Liver (tissue), 3 donors: ENCODE data around the gene NCAPG2.

Source experiments
- EGR1 ChIP-seq, 2 donors: IDR thresholded peaks; 2 replicates each; pipeline ENCODE4 v1.6.1; 2016 to 2018; ENCODE audit warnings: antibody characterized with exemption in 2 of 2, low read depth in 2 of 2
- FOXA1 ChIP-seq: IDR thresholded peaks from 2 replicates; pipeline ENCODE4 v1.6.1; 2016; ENCODE audit warnings: antibody characterized with exemption
- FOXA2 ChIP-seq: IDR thresholded peaks from 2 replicates; pipeline ENCODE4 v1.6.1; 2016; ENCODE audit warnings: antibody characterized with exemption
- JUND ChIP-seq, 2 donors: IDR thresholded peaks; 2 replicates each; pipeline ENCODE4 v1.6.1; 2016; ENCODE audit warnings: antibody characterized with exemption in 2 of 2
- SP1 ChIP-seq: IDR thresholded peaks from 2 replicates; pipeline ENCODE4 v1.6.1; 2018; ENCODE audit warnings: antibody characterized with exemption, mild to moderate bottlenecking
- TAF1 ChIP-seq: conservative IDR thresholded peaks from 2 replicates; pipeline ENCODE4 v1.6.1; 2016; ENCODE audit warnings: antibody characterized with exemption, mild to moderate bottlenecking
- TF ChIP-seq, protein P1 (sequence below): IDR thresholded peaks from 2 replicates; pipeline ENCODE4 v1.6.1; 2016; ENCODE audit warnings: antibody characterized with exemption, mild to moderate bottlenecking
- TF ChIP-seq, protein P2 (sequence below): fragments of 150-350 bp; IDR thresholded peaks from 2 replicates; pipeline ENCODE4 v1.5.1; 2017; ENCODE audit warnings: improper control_type of control experiment, low read depth, low read length; ENCODE audit not compliant: missing input control
- TF ChIP-seq, protein P3 (sequence below): IDR thresholded peaks from 2 replicates; pipeline ENCODE4 v1.6.1; 2016; ENCODE audit warnings: antibody characterized with exemption
- donor health status: healthy.
- donor health status: healthy.

DNA sequence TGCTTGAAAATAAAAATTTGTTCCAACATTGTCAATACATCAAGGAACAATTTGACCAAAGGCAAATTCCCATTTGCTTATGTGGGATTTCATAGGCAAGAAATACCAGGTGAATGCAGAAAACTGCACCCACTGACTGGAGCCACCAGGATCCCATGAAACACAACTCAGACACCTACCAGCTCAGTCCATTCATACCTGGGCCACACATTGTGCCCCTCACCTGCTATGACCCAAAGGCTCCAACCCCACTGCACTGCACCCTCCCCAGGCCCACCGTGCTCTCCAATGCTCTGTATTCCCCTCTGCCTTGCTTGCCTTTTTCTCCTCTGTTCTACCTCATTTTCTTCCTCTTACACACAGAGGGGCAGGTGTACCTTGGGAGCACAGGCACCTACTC lies 5.3 kb downstream of the NCAPG2 start:
- TF ChIP-seq, protein P1, sequence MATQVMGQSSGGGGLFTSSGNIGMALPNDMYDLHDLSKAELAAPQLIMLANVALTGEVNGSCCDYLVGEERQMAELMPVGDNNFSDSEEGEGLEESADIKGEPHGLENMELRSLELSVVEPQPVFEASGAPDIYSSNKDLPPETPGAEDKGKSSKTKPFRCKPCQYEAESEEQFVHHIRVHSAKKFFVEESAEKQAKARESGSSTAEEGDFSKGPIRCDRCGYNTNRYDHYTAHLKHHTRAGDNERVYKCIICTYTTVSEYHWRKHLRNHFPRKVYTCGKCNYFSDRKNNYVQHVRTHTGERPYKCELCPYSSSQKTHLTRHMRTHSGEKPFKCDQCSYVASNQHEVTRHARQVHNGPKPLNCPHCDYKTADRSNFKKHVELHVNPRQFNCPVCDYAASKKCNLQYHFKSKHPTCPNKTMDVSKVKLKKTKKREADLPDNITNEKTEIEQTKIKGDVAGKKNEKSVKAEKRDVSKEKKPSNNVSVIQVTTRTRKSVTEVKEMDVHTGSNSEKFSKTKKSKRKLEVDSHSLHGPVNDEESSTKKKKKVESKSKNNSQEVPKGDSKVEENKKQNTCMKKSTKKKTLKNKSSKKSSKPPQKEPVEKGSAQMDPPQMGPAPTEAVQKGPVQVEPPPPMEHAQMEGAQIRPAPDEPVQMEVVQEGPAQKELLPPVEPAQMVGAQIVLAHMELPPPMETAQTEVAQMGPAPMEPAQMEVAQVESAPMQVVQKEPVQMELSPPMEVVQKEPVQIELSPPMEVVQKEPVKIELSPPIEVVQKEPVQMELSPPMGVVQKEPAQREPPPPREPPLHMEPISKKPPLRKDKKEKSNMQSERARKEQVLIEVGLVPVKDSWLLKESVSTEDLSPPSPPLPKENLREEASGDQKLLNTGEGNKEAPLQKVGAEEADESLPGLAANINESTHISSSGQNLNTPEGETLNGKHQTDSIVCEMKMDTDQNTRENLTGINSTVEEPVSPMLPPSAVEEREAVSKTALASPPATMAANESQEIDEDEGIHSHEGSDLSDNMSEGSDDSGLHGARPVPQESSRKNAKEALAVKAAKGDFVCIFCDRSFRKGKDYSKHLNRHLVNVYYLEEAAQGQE, result no peak
- TF ChIP-seq, protein P2, sequence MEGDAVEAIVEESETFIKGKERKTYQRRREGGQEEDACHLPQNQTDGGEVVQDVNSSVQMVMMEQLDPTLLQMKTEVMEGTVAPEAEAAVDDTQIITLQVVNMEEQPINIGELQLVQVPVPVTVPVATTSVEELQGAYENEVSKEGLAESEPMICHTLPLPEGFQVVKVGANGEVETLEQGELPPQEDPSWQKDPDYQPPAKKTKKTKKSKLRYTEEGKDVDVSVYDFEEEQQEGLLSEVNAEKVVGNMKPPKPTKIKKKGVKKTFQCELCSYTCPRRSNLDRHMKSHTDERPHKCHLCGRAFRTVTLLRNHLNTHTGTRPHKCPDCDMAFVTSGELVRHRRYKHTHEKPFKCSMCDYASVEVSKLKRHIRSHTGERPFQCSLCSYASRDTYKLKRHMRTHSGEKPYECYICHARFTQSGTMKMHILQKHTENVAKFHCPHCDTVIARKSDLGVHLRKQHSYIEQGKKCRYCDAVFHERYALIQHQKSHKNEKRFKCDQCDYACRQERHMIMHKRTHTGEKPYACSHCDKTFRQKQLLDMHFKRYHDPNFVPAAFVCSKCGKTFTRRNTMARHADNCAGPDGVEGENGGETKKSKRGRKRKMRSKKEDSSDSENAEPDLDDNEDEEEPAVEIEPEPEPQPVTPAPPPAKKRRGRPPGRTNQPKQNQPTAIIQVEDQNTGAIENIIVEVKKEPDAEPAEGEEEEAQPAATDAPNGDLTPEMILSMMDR, result no peak
- TF ChIP-seq JUND (IDR thresholded peaks at IDR 0.05) (no peak), TAF1 (no peak), FOXA2 (no peak), EGR1 (IDR thresholded peaks at IDR 0.05; ENCODE audit: low read depth in 2 of 2) (no peak), FOXA1 (no peak), SP1 (no peak)
- TF ChIP-seq, protein P3, sequence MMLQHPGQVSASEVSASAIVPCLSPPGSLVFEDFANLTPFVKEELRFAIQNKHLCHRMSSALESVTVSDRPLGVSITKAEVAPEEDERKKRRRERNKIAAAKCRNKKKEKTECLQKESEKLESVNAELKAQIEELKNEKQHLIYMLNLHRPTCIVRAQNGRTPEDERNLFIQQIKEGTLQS, result no peak
